Hepatocyte (in vitro differentiated cells): ENCODE data around the gene FNDC7.

ENCODE experiments used
- CTCF ChIP-seq: fragments of 200-600 bp; sonication (generic); IDR thresholded peaks from 2 replicates; pipeline ENCODE4 v1.5.1; 2016; ENCODE audit warnings: antibody characterized with exemption, mild to moderate bottlenecking; ENCODE audit not compliant: poor library complexity
- EZH2 ChIP-seq: fragments of 200-600 bp; sonication (generic); IDR thresholded peaks from 2 replicates; pipeline ENCODE4 v1.6.1; 2016; ENCODE audit warnings: antibody characterized with exemption, mild to moderate bottlenecking, borderline replicate concordance
- EZH2phosphoT487 ChIP-seq: fragments of 200-600 bp; sonication (generic); IDR thresholded peaks from one replicate; pipeline ENCODE4 v1.6.1; 2018; ENCODE audit warnings: antibody characterized with exemption, mild to moderate bottlenecking, low read depth, moderate library complexity; ENCODE audit not compliant: unreplicated experiment, severe bottlenecking

- TF ChIP-seq CTCF, result no peak
- TF ChIP-seq EZH2, result no peak
- TF ChIP-seq EZH2phosphoT487, result no peak
These were observed 47.6 kb upstream of the FNDC7 start for GRCh38 chr1:108665067-108665466.
